Astrocyte (in vitro differentiated cells and primary cell): ENCODE results near the gene RPS6KA2. TPM values are rescaled to one million over a fixed set of nuclear protein-coding genes. Genes with fewer than 3 reads are reported as not detected.

ENCODE experiments used
- DNase-seq: peaks from one replicate; pipeline ENCODE4 v3.0.0-alpha.2; 2010; ENCODE audit warnings: low read depth
- FAIRE-seq: peaks from 2 replicates; lab custom pipeline; 2011; peaks lifted over from hg19 to GRCh38; lab: Jason Lieb, UNC
- H2AFZ ChIP-seq: 2 replicates; pipeline ENCODE4 v1.6.0; 2012; ENCODE audit warnings: low read depth, low read length, inconsistent platforms
- H3K27ac ChIP-seq: 2 replicates; pipeline ENCODE4 v1.5.1; 2011; ENCODE audit warnings: low read depth, low read length, inconsistent platforms
- H3K27me3 ChIP-seq: 2 replicates; pipeline ENCODE4 v1.6.0; 2011; ENCODE audit warnings: low read length, inconsistent platforms; ENCODE audit not compliant: insufficient read depth
- H3K36me3 ChIP-seq: 2 replicates; pipeline ENCODE4 v1.5.1; 2011; ENCODE audit warnings: low read length, inconsistent platforms; ENCODE audit not compliant: insufficient read depth
- H3K4me1 ChIP-seq: 2 replicates; pipeline ENCODE4 v1.5.1; 2011; ENCODE audit warnings: low read length, inconsistent platforms; ENCODE audit not compliant: insufficient read depth
- H3K4me2 ChIP-seq: 2 replicates; pipeline ENCODE4 v1.6.0; 2012; ENCODE audit warnings: low read length, inconsistent platforms
- H3K4me3 ChIP-seq: 2 replicates; pipeline ENCODE4 v1.5.1; 2011; ENCODE audit warnings: low read depth, mild to moderate bottlenecking, low read length, inconsistent platforms; ENCODE audit not compliant: insufficient read depth
- H3K79me2 ChIP-seq: 2 replicates; pipeline ENCODE4 v1.6.0; 2012; ENCODE audit warnings: mild to moderate bottlenecking, low read length, inconsistent platforms; ENCODE audit not compliant: insufficient read depth
- H3K9ac ChIP-seq: 2 replicates; pipeline ENCODE4 v1.6.0; 2012; ENCODE audit warnings: mild to moderate bottlenecking, low read length, inconsistent platforms
- H3K9me3 ChIP-seq: 2 replicates; pipeline ENCODE4 v1.5.1; 2012; ENCODE audit warnings: low read depth, mild to moderate bottlenecking, low read length, inconsistent platforms; ENCODE audit not compliant: insufficient read depth
- H4K20me1 ChIP-seq: 2 replicates; pipeline ENCODE4 v1.6.0; 2012; ENCODE audit warnings: low read length, inconsistent platforms; ENCODE audit not compliant: insufficient read depth
- H3K27ac Mint-ChIP-seq: one replicate; pipeline ENCODE4 v1.8.0; 2021; ENCODE audit warnings: mild to moderate bottlenecking, mixed read lengths; ENCODE audit not compliant: unreplicated experiment
- H3K27me3 Mint-ChIP-seq: one replicate; pipeline ENCODE4 v1.8.0; 2021; ENCODE audit warnings: low read depth, mixed read lengths; ENCODE audit not compliant: unreplicated experiment
- H3K36me3 Mint-ChIP-seq: one replicate; pipeline ENCODE4 v1.8.0; 2021; ENCODE audit warnings: low read depth, mixed read lengths; ENCODE audit not compliant: unreplicated experiment
- H3K4me1 Mint-ChIP-seq: one replicate; pipeline ENCODE4 v1.8.0; 2021; ENCODE audit warnings: low read depth, mixed read lengths; ENCODE audit not compliant: unreplicated experiment
- H3K4me3 Mint-ChIP-seq: one replicate; pipeline ENCODE4 v1.8.0; 2021; ENCODE audit warnings: mild to moderate bottlenecking, moderate library complexity, mixed read lengths; ENCODE audit not compliant: unreplicated experiment
- H3K9me3 Mint-ChIP-seq: one replicate; pipeline ENCODE4 v1.8.0; 2021; ENCODE audit warnings: mild to moderate bottlenecking, mixed read lengths; ENCODE audit not compliant: unreplicated experiment
- CTCF ChIP-seq: IDR thresholded peaks from 2 replicates; pipeline ENCODE4 v1.5.1; 2011; ENCODE audit warnings: low read depth, mild to moderate bottlenecking, inconsistent platforms, low read length, moderate library complexity; ENCODE audit not compliant: insufficient read depth
- EZH2 ChIP-seq: IDR thresholded peaks from 2 replicates; pipeline ENCODE4 v1.6.1; 2012; ENCODE audit warnings: mild to moderate bottlenecking, low read length, inconsistent platforms; ENCODE audit not compliant: insufficient read depth
- total RNA-seq: library from RNA; stranded (reverse); gene quantifications from 2 replicates; pipeline ENCODE4 v1.2.1, GENCODE V29; 2021

Gene RPS6KA2
- total RNA-seq, 1 donor from 2014 or later: 33.5 TPM

- H3K27me3 ChIP-seq: no peaks in the 10 kb centered on the region
- no peaks in the 10 kb centered on the region for H3K9me3 Mint-ChIP-seq
- no peak for FAIRE-seq
These were observed 17.0 kb upstream of the RPS6KA2 start for GRCh38 chr6:166643891-166644590.

GRCh38 chr6:166642646-166643045 is 15.6 kb upstream of the RPS6KA2 start:
- H3K4me2 ChIP-seq: no peak overlapping the region
- H4K20me1 ChIP-seq: no peaks in the 10 kb centered on the region
- no peak for TF ChIP-seq EZH2
- TF ChIP-seq CTCF: no peak
- H3K27ac Mint-ChIP-seq: no peak overlapping the region
- H3K36me3 ChIP-seq: no peaks in the 10 kb centered on the region
- no peak overlapping the region for H3K9ac ChIP-seq
- H3K27ac ChIP-seq: no peak overlapping the region
- no peaks in the 10 kb centered on the region for H3K27me3 ChIP-seq
- H3K4me3 ChIP-seq: no peak overlapping the region
- DNase-seq (no peak), FAIRE-seq (no peak)
- no peaks in the 10 kb centered on the region for H3K4me1 ChIP-seq
- H3K27me3 Mint-ChIP-seq: peaks cover 12% of the 10 kb centered on the region
- peaks cover 2% of the 10 kb centered on the region for H3K36me3 Mint-ChIP-seq
- no peaks in the 10 kb centered on the region for H3K79me2 ChIP-seq
- H3K9me3 Mint-ChIP-seq: peaks cover under 1% of the 10 kb centered on the region
- no peaks in the 10 kb centered on the region for H3K9me3 ChIP-seq
- H2AFZ ChIP-seq: no peak overlapping the region
- no peak overlapping the region for H3K4me3 Mint-ChIP-seq
- H3K4me1 Mint-ChIP-seq: peaks cover 4% of the 10 kb centered on the region

More at GRCh38 chr6:166643891-166644590, 17.0 kb upstream of the RPS6KA2 start:
- Histone ChIP-seq H4K20me1 (no peaks in the 10 kb centered on the region), H3K36me3 (no peaks in the 10 kb centered on the region), H3K4me1 (no peaks in the 10 kb centered on the region), H2AFZ (no peak overlapping the region), H3K79me2 (no peaks in the 10 kb centered on the region), H3K27ac (no peak overlapping the region), H3K4me3 (no peak overlapping the region), H3K9ac (no peak overlapping the region), H3K4me2 (no peak overlapping the region), H3K9me3 (no peaks in the 10 kb centered on the region)
- peaks cover 7% of the 10 kb centered on the region for H3K27me3 Mint-ChIP-seq
- no peak for DNase-seq
- peaks cover 4% of the 10 kb centered on the region for H3K4me1 Mint-ChIP-seq
- peaks cover 2% of the 10 kb centered on the region for H3K36me3 Mint-ChIP-seq
- TF ChIP-seq CTCF (no peak), EZH2 (no peak)
- H3K27ac Mint-ChIP-seq: no peak overlapping the region
- no peak overlapping the region for H3K4me3 Mint-ChIP-seq
